AG10803 (cell line): Measurements from ENCODE around the gene PHACTR1.

ENCODE experiments used
- DNase-seq: peaks from one replicate; pipeline ENCODE4 v3.0.0; 2010; ENCODE audit warnings: low read depth
- H3K4me3 ChIP-seq: 2 replicates; pipeline ENCODE4 v1.5.1; 2011; ENCODE audit warnings: mild to moderate bottlenecking, low read length, control low read depth
- CTCF ChIP-seq: conservative IDR thresholded peaks from 2 replicates; pipeline ENCODE4 v1.5.1; 2011; ENCODE audit warnings: mild to moderate bottlenecking, low read length, control low read depth, inconsistent platforms

Gene PHACTR1

GRCh38 chr6:13194852-13195251 is 478.3 kb downstream of the PHACTR1 start:
- no peak overlapping the region for H3K4me3 ChIP-seq
- peak; percentile 74 for DNase-seq
- peak; percentile 73 for TF ChIP-seq CTCF

GRCh38 chr6:13195803-13196202 is 479.2 kb downstream of the PHACTR1 start:
- DNase-seq = no peak
- TF ChIP-seq CTCF = no peak

GRCh38 chr6:13198168-13198567 is 481.6 kb downstream of the PHACTR1 start:
- DNase-seq = no peak
- TF ChIP-seq CTCF = no peak
- no peak overlapping the region for H3K4me3 ChIP-seq

More at GRCh38 chr6:13195803-13196202, 479.2 kb downstream of the PHACTR1 start:
- H3K4me3 ChIP-seq = no peak overlapping the region

GRCh38 chr6:13201336-13201735 is 484.8 kb downstream of the PHACTR1 start:
- no peak for TF ChIP-seq CTCF
- DNase-seq = no peak
- H3K4me3 ChIP-seq = no peak overlapping the region

GRCh38 chr6:13203145-13203544 is 486.6 kb downstream of the PHACTR1 start:
- DNase-seq = no peak
- H3K4me3 ChIP-seq = no peak overlapping the region
- TF ChIP-seq CTCF = no peak

- DNase-seq = no peak
- TF ChIP-seq CTCF = no peak
- no peak overlapping the region for H3K4me3 ChIP-seq
Measured at GRCh38 chr6:13205106-13205505, 488.5 kb downstream of the PHACTR1 start.

- DNase-seq = no peak
- no peak for TF ChIP-seq CTCF
- no peak overlapping the region for H3K4me3 ChIP-seq
Measured at GRCh38 chr6:13212096-13212495, 495.5 kb downstream of the PHACTR1 start.
